Glutamatergic neuron (in vitro differentiated cells): Measurements from ENCODE around the gene SUSD2. TPM values are rescaled to one million over a fixed set of nuclear protein-coding genes. Genes with fewer than 3 reads are reported as not detected.

ENCODE experiments used
- DNase-seq: peaks from one replicate; pipeline ENCODE4 v3.0.0; 2022
- H3K27ac Mint-ChIP-seq: one replicate; pipeline ENCODE4 v1.8.0; 2020; ENCODE audit warnings: mild to moderate bottlenecking, mixed read lengths, inconsistent platforms; ENCODE audit not compliant: unreplicated experiment
- H3K27me3 Mint-ChIP-seq: one replicate; pipeline ENCODE4 v1.8.0; 2020; ENCODE audit warnings: mild to moderate bottlenecking, moderate library complexity, mixed read lengths, inconsistent platforms; ENCODE audit not compliant: unreplicated experiment
- H3K36me3 Mint-ChIP-seq: one replicate; pipeline ENCODE4 v1.8.0; 2020; ENCODE audit warnings: mild to moderate bottlenecking, mixed read lengths, inconsistent platforms; ENCODE audit not compliant: unreplicated experiment
- H3K4me1 Mint-ChIP-seq: one replicate; pipeline ENCODE4 v1.8.0; 2020; ENCODE audit warnings: mild to moderate bottlenecking, low read depth, mixed read lengths, inconsistent platforms; ENCODE audit not compliant: unreplicated experiment
- H3K4me3 Mint-ChIP-seq: one replicate; pipeline ENCODE4 v1.8.0; 2020; ENCODE audit warnings: mild to moderate bottlenecking, mixed read lengths, inconsistent platforms; ENCODE audit not compliant: unreplicated experiment
- H3K9me3 Mint-ChIP-seq: one replicate; pipeline ENCODE4 v1.8.0; 2020; ENCODE audit warnings: mild to moderate bottlenecking, moderate library complexity, mixed read lengths, inconsistent platforms; ENCODE audit not compliant: unreplicated experiment
- CTCF ChIP-seq: fragments of 200-600 bp; sonication (generic); IDR thresholded peaks from one replicate; pipeline ENCODE4 v1.5.0; 2021; ENCODE audit not compliant: partially characterized antibody, unreplicated experiment
- total RNA-seq: library from RNA; stranded (reverse); fragmentation: NEBNext Ultra II Directional; extraction: Animal tissue kit (Norgen Biotek cat#: 25700); gene quantifications from one replicate; pipeline ENCODE4 v1.2.1, GENCODE V29; 2021; ENCODE audit not compliant: unreplicated experiment

Gene SUSD2
- total RNA-seq, 1 donor from 2014 or later, result 123 TPM

GRCh38 chr22:24146791-24147353 lies 34.4 kb upstream of the SUSD2 start:
- H3K9me3 Mint-ChIP-seq, result peaks cover 1% of the 10 kb centered on the region
- H3K4me3 Mint-ChIP-seq, result no peak overlapping the region
- no peak overlapping the region for H3K27ac Mint-ChIP-seq
- H3K36me3 Mint-ChIP-seq, result no peaks in the 10 kb centered on the region
- TF ChIP-seq CTCF, result no peak
- no peak for DNase-seq
- peaks cover 9% of the 10 kb centered on the region for H3K4me1 Mint-ChIP-seq
- H3K27me3 Mint-ChIP-seq, result peaks cover 5% of the 10 kb centered on the region

- H3K9me3 Mint-ChIP-seq, result peaks cover 1% of the 10 kb centered on the region
- TF ChIP-seq CTCF, result no peak
- peaks cover 5% of the 10 kb centered on the region for H3K27me3 Mint-ChIP-seq
- no peak for DNase-seq
- peaks cover 9% of the 10 kb centered on the region for H3K4me1 Mint-ChIP-seq
- no peaks in the 10 kb centered on the region for H3K36me3 Mint-ChIP-seq
- no peak overlapping the region for H3K4me3 Mint-ChIP-seq
- no peak overlapping the region for H3K27ac Mint-ChIP-seq
These were observed 33.6 kb upstream of the SUSD2 start for GRCh38 chr22:24147666-24148065.

- H3K36me3 Mint-ChIP-seq, result no peaks in the 10 kb centered on the region
- peaks cover 1% of the 10 kb centered on the region for H3K9me3 Mint-ChIP-seq
- no peak for DNase-seq
- H3K27me3 Mint-ChIP-seq, result peaks cover 5% of the 10 kb centered on the region
- H3K27ac Mint-ChIP-seq, result no peak overlapping the region
- no peak for TF ChIP-seq CTCF
- H3K4me1 Mint-ChIP-seq, result peaks cover 9% of the 10 kb centered on the region
- no peak overlapping the region for H3K4me3 Mint-ChIP-seq
These were observed 32.8 kb upstream of the SUSD2 start for GRCh38 chr22:24148266-24149197.

- DNase-seq, result no peak
- no peak overlapping the region for H3K27ac Mint-ChIP-seq
- peaks cover 3% of the 10 kb centered on the region for H3K9me3 Mint-ChIP-seq
- H3K36me3 Mint-ChIP-seq, result no peaks in the 10 kb centered on the region
- H3K4me3 Mint-ChIP-seq, result no peak overlapping the region
- no peak for TF ChIP-seq CTCF
- peaks cover 8% of the 10 kb centered on the region for H3K27me3 Mint-ChIP-seq
- H3K4me1 Mint-ChIP-seq, result peaks cover 9% of the 10 kb centered on the region
These were observed 32.1 kb upstream of the SUSD2 start for GRCh38 chr22:24149198-24149590.

- Mint-ChIP-seq H3K36me3 (no peaks in the 10 kb centered on the region), H3K4me1 (peaks cover 6% of the 10 kb centered on the region), H3K27me3 (peaks cover 12% of the 10 kb centered on the region), H3K9me3 (peaks cover 3% of the 10 kb centered on the region), H3K27ac (no peak overlapping the region), H3K4me3 (no peak overlapping the region)
- DNase-seq, result no peak
- no peak for TF ChIP-seq CTCF
These were observed 27.9 kb upstream of the SUSD2 start for GRCh38 chr22:24153353-24153752.
